Stimulated activated CD4-positive, alpha-beta T cell treated with anti-CD3 and anti-CD28 coated beads, TNF-alpha, amount 100 ng/mL, for 48 hours (primary cell): ENCODE measurements around the gene SLC49A3.

Experiments used
- DNase-seq, 3 donors: peaks; one replicate each; pipeline ENCODE4 v3.0.0-alpha.2; 2020; ENCODE audit warnings: low read depth in 3 of 3

The SLC49A3 gene

DNA sequence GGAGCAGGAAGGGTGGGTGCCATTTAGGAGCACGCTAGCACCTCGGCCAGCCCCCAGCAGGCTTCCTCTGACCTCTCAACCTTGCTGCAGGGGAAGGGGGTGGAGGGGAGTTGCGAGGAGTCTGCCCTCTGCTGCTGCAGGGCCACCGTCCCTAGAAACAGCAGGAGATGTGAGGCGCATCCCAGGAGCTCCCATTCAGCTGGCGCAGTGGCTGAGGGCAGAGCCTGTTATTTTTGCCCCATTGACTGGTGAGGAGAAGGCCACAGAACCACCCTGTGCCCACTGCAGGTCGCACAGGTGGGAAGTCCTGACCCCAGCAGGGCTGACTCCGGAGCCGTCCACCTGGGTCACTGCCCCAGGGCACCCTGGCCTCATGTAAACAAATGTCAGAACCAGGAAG, 55.5 kb downstream of the SLC49A3 start:
- no peak for DNase-seq

DNA sequence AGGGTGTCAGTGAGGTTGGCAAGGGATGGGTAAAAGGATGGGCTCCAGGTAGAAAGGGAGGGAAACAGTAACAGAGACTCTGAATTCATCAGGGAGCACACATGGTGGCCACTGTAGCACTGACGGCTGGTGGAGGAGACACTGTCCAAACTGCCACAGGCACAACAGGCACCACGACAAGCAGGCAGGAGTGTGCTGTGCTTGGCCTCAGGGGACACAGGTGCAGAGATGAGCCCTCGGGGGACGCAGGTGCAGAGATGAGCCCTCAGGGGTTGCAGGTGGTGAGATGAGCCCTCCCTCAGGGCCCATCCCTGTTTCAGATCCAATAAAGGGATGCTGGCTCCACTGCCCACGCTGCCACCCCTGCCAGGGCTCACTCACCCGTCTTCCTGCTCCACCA, 56.0 kb downstream of the SLC49A3 start:
- no peak for DNase-seq

DNA sequence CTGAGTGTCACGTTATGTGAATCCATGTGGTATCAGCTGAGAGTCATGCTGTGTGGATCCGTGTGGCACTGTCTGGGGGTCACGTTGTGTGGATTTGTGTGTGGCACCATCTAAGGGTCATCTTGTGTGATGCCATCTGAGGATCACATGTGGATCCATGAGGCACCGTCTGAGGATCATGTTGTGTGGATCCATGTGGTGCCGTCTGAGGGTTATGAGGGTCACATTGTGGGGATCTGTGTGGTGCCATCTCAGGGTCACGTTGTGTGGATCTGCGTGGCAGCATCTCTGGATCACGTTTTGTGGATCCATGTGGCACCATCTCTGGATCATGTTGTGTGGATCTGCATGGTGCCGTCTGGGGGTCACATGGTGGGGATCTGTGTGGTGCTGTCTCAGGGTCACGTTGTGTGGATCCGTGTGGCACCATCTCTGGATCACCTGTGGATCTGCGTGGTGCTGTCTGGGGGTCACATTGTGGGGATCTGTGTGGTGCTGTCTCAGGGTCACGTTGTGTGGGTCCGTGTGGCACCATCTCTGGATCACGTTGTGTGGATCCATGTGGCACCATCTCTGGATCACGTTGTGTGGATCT, 56.7 kb downstream of the SLC49A3 start:
- no peak for DNase-seq
